Neuronal stem cell (in vitro differentiated cells): ENCODE measurements around the gene CARD11.

Source experiments
- DNase-seq: peaks from one replicate; pipeline ENCODE4 v3.0.0-alpha.2; 2013; ENCODE audit warnings: low spot score
- H2AFZ ChIP-seq: one replicate; pipeline ENCODE4 v1.6.1; 2013; ENCODE audit warnings: mild to moderate bottlenecking, low read length, inconsistent platforms
- H2AK5ac ChIP-seq: 2 replicates; pipeline ENCODE4 v1.6.1; 2013; ENCODE audit warnings: low read depth, mild to moderate bottlenecking, inconsistent platforms, low read length, moderate library complexity, mixed read lengths
- H2BK120ac ChIP-seq: 2 replicates; pipeline ENCODE4 v1.6.1; 2013; ENCODE audit warnings: low read depth, mild to moderate bottlenecking, inconsistent platforms, low read length, moderate library complexity, mixed read lengths
- H2BK12ac ChIP-seq: one replicate; pipeline ENCODE4 v1.6.1; 2013; ENCODE audit warnings: low read length, inconsistent platforms
- H2BK15ac ChIP-seq: 2 replicates; pipeline ENCODE4 v1.6.1; 2013; ENCODE audit warnings: mild to moderate bottlenecking, low read length, inconsistent platforms, mixed read lengths
- H2BK5ac ChIP-seq: one replicate; pipeline ENCODE4 v1.6.1; 2013; ENCODE audit warnings: inconsistent platforms, mild to moderate bottlenecking, low read length, moderate library complexity
- H3K14ac ChIP-seq: one replicate; pipeline ENCODE4 v1.6.1; 2013; ENCODE audit warnings: low read length, inconsistent platforms
- H3K18ac ChIP-seq: 2 replicates; pipeline ENCODE4 v1.6.1; 2013; ENCODE audit warnings: low read length, inconsistent platforms
- H3K23ac ChIP-seq: 2 replicates; pipeline ENCODE4 v1.6.1; 2013; ENCODE audit warnings: low read depth, mild to moderate bottlenecking, mixed read lengths, low read length, inconsistent platforms; ENCODE audit not compliant: poor library complexity
- H3K27ac ChIP-seq: replicated peaks from 3 replicates; pipeline ENCODE4 v1.5.1; 2013; ENCODE audit warnings: low read length, inconsistent platforms
- H3K27me3 ChIP-seq, 3 experiments: 2 replicates each; pipeline ENCODE4 v1.6.1; 2013; ENCODE audit warnings: low read length in 3 of 3, mild to moderate bottlenecking in 2 of 3, inconsistent platforms in 1 of 3, low read depth in 1 of 3, mixed read lengths in 1 of 3, moderate library complexity in 1 of 3; ENCODE audit not compliant: control insufficient read depth in 3 of 3, insufficient read depth in 3 of 3
- H3K36me3 ChIP-seq, 2 donors: replicated peaks in 1 of 2; 2 replicates each; pipeline ENCODE4 v1.6.1; 2013; ENCODE audit warnings: low read length in 2 of 2; ENCODE audit not compliant: control insufficient read depth in 2 of 2, insufficient read depth in 2 of 2
- H3K4ac ChIP-seq: 2 replicates; pipeline ENCODE4 v1.6.1; 2013; ENCODE audit warnings: inconsistent platforms, mild to moderate bottlenecking, low read length, moderate library complexity
- H3K4me1 ChIP-seq, 2 donors: 1 replicate in 1 of 2; 2 replicates in 1 of 2; pipeline ENCODE4 v1.6.1; 2013; ENCODE audit warnings: low read length in 2 of 2, low read depth in 1 of 2; ENCODE audit not compliant: control insufficient read depth in 2 of 2, insufficient read depth in 1 of 2
- H3K4me2 ChIP-seq: one replicate; pipeline ENCODE4 v1.6.1; 2013; ENCODE audit warnings: mild to moderate bottlenecking, low read length, inconsistent platforms; ENCODE audit not compliant: insufficient read depth, poor library complexity, severe bottlenecking
- H3K4me3 ChIP-seq, 2 donors: 2 replicates each; pipeline ENCODE4 v1.5.1; 2013; ENCODE audit warnings: low read length in 2 of 2, mild to moderate bottlenecking in 2 of 2, inconsistent platforms in 1 of 2, moderate library complexity in 1 of 2
- H3K79me1 ChIP-seq: one replicate; pipeline ENCODE4 v1.6.1; 2013; ENCODE audit warnings: low read depth, mild to moderate bottlenecking, inconsistent platforms, low read length, moderate library complexity
- H3K9ac ChIP-seq: one replicate; pipeline ENCODE4 v1.6.1; 2013; ENCODE audit warnings: mild to moderate bottlenecking, low read depth, low read length, inconsistent platforms; ENCODE audit not compliant: poor library complexity
- H3K9me3 ChIP-seq, 2 donors: replicated peaks in 1 of 2; 2 replicates each; pipeline versions ENCODE3 to v1.6.1; 2013; ENCODE audit warnings: low read length in 2 of 2, mild to moderate bottlenecking in 2 of 2, inconsistent platforms in 1 of 2, low read depth in 1 of 2, mixed read lengths in 1 of 2, moderate library complexity in 1 of 2; ENCODE audit not compliant: control insufficient read depth in 2 of 2, insufficient read depth in 1 of 2
- H4K8ac ChIP-seq: one replicate; pipeline ENCODE4 v1.6.1; 2013; ENCODE audit warnings: low read depth, mild to moderate bottlenecking, inconsistent platforms, low read length, moderate library complexity
- H4K91ac ChIP-seq: one replicate; pipeline ENCODE4 v1.6.1; 2013; ENCODE audit warnings: low read length, low read depth, mild to moderate bottlenecking, inconsistent platforms; ENCODE audit not compliant: poor library complexity
- WGBS, 2 donors: extraction: QIAGEN DNeasy Blood & Tissue Kit; methylation state at CpG; one replicate each; pipeline ENCODE4 v1.1.7; 2013; ENCODE audit warnings: missing lambda C conversion rate in 2 of 2, mixed read lengths in 1 of 2; ENCODE audit not compliant: insufficient read length in 2 of 2, insufficient replicate concordance in 1 of 2; ENCODE audit errors: extremely low coverage in 2 of 2; 5-methylcytosine and 5-hydroxymethylcytosine counted together

The CARD11 gene

DNA sequence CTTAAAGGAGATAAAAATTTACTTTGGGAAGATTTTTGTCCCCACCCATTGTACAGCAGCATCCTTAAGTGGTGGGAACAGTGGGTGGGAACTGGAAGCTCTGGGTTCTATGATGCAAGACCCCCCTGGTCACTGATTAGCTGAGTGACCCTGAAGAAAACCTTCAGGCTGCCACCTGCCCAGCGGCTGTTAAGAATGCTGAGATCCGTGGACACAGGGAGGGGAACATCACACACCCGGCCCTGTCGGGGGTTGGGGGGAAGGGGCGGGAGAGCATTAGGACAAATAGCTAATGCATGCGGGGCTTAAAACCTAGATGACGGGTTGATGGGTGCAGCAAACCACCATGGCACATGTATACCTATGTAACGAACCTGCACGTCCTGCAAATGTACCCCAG, 14.5 kb downstream of the CARD11 start:
- Histone ChIP-seq H2BK120ac (no peak overlapping the region), H3K9ac (no peak overlapping the region), H2AFZ (no peak overlapping the region), H3K36me3 (no peaks in the 10 kb centered on the region), H2BK15ac (no peak overlapping the region), H3K27me3 (no peaks in the 10 kb centered on the region), H3K27ac (no peak overlapping the region), H3K4me3 (no peak overlapping the region), H2BK5ac (no peak overlapping the region), H2AK5ac (no peak overlapping the region), H3K18ac (no peak overlapping the region), H3K4me2 (no peak overlapping the region), H4K8ac (no peak overlapping the region), H2BK12ac (no peak overlapping the region), H3K23ac (no peak overlapping the region), H3K9me3 (peaks cover 3% of the 10 kb centered on the region in 2 donors), H4K91ac (no peak overlapping the region), H3K4me1 (peaks cover 0 to 19% of the 10 kb centered on the region in 2 donors), H3K4ac (no peak overlapping the region), H3K14ac (no peak overlapping the region), H3K79me1 (no peaks in the 10 kb centered on the region)
- DNase-seq = no peak
- WGBS, 2 donors = no CpG with 5 or more reads among the region's 9 CpGs

DNA sequence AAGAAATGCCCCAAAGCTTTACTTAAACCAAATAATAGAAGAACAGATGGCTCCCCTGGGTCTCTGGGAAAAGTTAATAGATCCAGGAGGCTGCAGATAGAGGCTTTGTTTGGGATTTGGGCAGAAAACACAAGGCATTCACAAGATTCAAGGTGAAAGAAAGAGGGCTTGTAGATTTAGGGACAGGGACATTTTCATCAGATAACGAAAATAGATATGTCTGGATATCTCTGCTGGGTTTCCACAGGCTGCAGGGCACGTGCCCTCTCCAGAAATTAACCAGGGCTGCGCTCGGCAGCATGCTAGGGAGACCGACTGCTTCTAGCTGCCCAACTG, 14.9 kb downstream of the CARD11 start:
- Histone ChIP-seq H3K36me3 (no peaks in the 10 kb centered on the region), H3K27me3 (no peaks in the 10 kb centered on the region), H3K4me1 (peaks cover 0 to 19% of the 10 kb centered on the region in 2 donors), H2BK5ac (no peak overlapping the region), H2BK120ac (no peak overlapping the region), H2BK12ac (no peak overlapping the region), H3K18ac (no peak overlapping the region), H4K8ac (no peak overlapping the region), H3K9ac (no peak overlapping the region), H2AK5ac (no peak overlapping the region), H3K27ac (peak overlapping the region; percentile 45), H3K4me3 (no peak overlapping the region), H3K9me3 (peaks cover 3% of the 10 kb centered on the region in 2 donors), H3K4me2 (no peak overlapping the region), H3K79me1 (no peaks in the 10 kb centered on the region), H3K4ac (no peak overlapping the region), H2AFZ (peak overlapping the region; percentile 68), H3K14ac (no peak overlapping the region), H4K91ac (no peak overlapping the region), H2BK15ac (no peak overlapping the region), H3K23ac (no peak overlapping the region)
- WGBS, 2 donors = no CpG with 5 or more reads among the region's 5 CpGs
- no peak for DNase-seq

DNA sequence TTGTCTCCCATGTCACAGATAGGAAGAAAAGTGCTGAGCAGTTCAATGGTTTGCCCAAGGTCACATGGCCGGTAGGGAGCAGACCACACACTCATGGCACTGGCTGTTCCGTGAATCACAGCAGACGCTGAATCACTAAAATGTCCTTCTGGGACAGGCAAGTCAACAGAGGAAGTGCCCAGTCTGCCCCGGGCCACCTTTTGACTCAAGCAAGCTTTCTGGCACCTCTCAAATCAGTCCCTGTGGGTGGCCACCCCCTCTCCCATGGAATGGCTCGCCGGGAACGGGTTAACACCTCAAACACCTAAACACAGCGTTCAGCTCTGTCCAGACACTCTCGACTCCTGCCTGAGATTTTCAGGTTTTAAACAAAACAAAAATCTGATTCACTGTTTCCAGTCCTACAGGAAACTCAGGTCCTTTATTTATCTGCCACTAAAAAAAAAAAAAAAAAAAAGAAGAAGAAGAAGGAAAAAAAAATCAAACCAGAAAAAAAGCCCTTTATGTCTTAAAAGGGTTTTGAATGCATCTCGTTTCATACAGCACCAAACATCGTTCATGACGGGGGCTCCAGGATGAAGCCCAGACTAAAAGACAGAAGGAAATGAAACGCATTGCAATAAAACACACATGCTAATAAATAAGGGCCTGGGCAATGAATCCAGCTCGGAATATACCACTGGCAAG, 15.5 kb downstream of the CARD11 start:
- Histone ChIP-seq H3K4me2 (no peak overlapping the region), H3K4me3 (no peak overlapping the region), H3K18ac (no peak overlapping the region), H2BK15ac (peak overlapping the region; percentile 87), H2AK5ac (no peak overlapping the region), H3K4ac (no peak overlapping the region), H3K14ac (no peak overlapping the region), H2AFZ (peak overlapping the region; percentile 68), H3K9ac (no peak overlapping the region), H3K27me3 (no peaks in the 10 kb centered on the region), H4K91ac (no peak overlapping the region), H3K36me3 (no peaks in the 10 kb centered on the region), H2BK12ac (no peak overlapping the region), H3K9me3 (peaks cover 3% of the 10 kb centered on the region in 2 donors), H3K4me1 (peaks cover 0 to 19% of the 10 kb centered on the region in 2 donors), H2BK120ac (no peak overlapping the region), H4K8ac (no peak overlapping the region), H3K23ac (no peak overlapping the region), H3K79me1 (no peaks in the 10 kb centered on the region), H2BK5ac (no peak overlapping the region), H3K27ac (peak overlapping the region; percentile 45)
- WGBS, 2 donors = no CpG with 5 or more reads among the region's 14 CpGs
- DNase-seq = no peak

DNA sequence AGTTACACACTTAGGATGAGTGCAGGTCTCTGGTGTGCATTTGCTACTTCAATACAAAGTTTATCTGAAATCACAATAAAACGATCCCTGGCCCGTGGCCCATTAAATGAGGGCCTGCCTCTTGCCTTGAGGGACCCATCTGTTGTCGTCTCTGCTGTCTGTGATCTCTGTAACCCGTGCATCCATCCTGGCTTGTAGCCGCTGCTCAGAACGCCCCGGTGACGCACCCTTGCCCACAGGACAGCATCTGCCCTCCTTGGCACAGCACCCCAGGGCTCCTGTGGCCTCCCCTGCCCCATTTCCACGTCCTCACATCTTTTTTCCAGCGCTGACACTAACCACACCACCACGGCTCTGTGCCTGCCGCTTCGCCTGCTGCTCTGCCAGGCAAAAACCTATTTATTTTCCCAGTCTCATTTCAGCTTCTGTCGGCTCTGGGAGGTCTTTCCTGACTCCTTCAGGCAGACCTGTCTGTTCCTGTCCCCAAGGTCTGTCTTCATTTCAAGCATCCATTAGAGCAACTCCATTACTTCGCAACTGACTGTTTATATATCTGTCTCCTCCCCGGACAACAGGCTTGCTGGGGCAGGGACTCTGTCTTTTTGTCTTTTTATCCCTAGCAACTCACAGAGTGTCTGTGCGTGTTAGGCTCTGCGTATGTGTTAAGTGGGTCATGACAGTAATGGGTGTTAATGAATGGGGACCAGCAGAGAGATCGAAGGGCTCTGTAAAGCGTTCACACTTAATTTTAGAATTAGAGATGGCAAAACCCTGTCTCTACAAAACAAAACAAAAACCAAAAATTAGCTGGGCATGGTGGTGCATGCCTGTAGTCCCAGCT, 16.4 kb downstream of the CARD11 start:
- H3K36me3 ChIP-seq = no peaks in the 10 kb centered on the region
- no peak overlapping the region for H3K4me2 ChIP-seq
- H3K18ac ChIP-seq = peak overlapping the region; percentile 86
- H4K8ac ChIP-seq = no peak overlapping the region
- peak overlapping the region; percentile 97 for H2AK5ac ChIP-seq
- H3K14ac ChIP-seq = no peak overlapping the region
- H3K27me3 ChIP-seq = no peaks in the 10 kb centered on the region
- H4K91ac ChIP-seq = no peak overlapping the region
- no peak overlapping the region for H2AFZ ChIP-seq
- H3K4me3 ChIP-seq = no peak overlapping the region
- peaks cover 3% of the 10 kb centered on the region in 2 donors for H3K9me3 ChIP-seq
- WGBS, 2 donors = no CpG with 5 or more reads among the region's 20 CpGs
- H3K27ac ChIP-seq = no peak overlapping the region
- H3K9ac ChIP-seq = no peak overlapping the region
- H2BK15ac ChIP-seq = peak overlapping the region; percentile 86
- H2BK120ac ChIP-seq = no peak overlapping the region
- no peak overlapping the region for H3K4ac ChIP-seq
- H3K79me1 ChIP-seq = no peaks in the 10 kb centered on the region
- peaks cover 0 to 15% of the 10 kb centered on the region in 2 donors for H3K4me1 ChIP-seq
- no peak overlapping the region for H2BK12ac ChIP-seq
- no peak overlapping the region for H3K23ac ChIP-seq
- no peak overlapping the region for H2BK5ac ChIP-seq
- no peak for DNase-seq
